Trophoblast cell (in vitro differentiated cells and primary cell): ENCODE measurements around the gene TMEM225.
"Not testable (repeated sequence)": the region's sequence is repeated elsewhere in the genome, so short reads cannot be mapped to it uniquely, and the experiment has no call there.

Source experiments
- DNase-seq, 2 donors: peaks; one replicate each; pipeline ENCODE4 v3.0.0-alpha.2; 2016
- H2AFZ ChIP-seq: 2 replicates; pipeline ENCODE4 v1.6.1; 2013; ENCODE audit warnings: low read length, moderate library complexity, mild to moderate bottlenecking; ENCODE audit not compliant: insufficient read depth, poor library complexity
- H2AK5ac ChIP-seq: 2 replicates; pipeline ENCODE4 v1.6.1; 2013; ENCODE audit warnings: mild to moderate bottlenecking, low read length
- H2BK120ac ChIP-seq: 2 replicates; pipeline ENCODE4 v1.6.1; 2013; ENCODE audit warnings: low read length, mild to moderate bottlenecking, moderate library complexity; ENCODE audit not compliant: insufficient read depth, poor library complexity
- H2BK12ac ChIP-seq: 2 replicates; pipeline ENCODE4 v1.6.1; 2013; ENCODE audit warnings: mild to moderate bottlenecking, low read length, moderate library complexity
- H2BK5ac ChIP-seq: 2 replicates; pipeline ENCODE4 v1.6.1; 2013; ENCODE audit warnings: low read length, low read depth, moderate library complexity, mild to moderate bottlenecking; ENCODE audit not compliant: poor library complexity
- H3K14ac ChIP-seq: 2 replicates; pipeline ENCODE4 v1.6.1; 2013; ENCODE audit warnings: mild to moderate bottlenecking, low read length
- H3K18ac ChIP-seq: 2 replicates; pipeline ENCODE4 v1.6.1; 2013; ENCODE audit warnings: mild to moderate bottlenecking, low read length
- H3K23ac ChIP-seq: 2 replicates; pipeline ENCODE4 v1.6.1; 2013; ENCODE audit warnings: low read length
- H3K27ac ChIP-seq: 2 replicates; pipeline ENCODE4 v1.5.1; 2013; ENCODE audit warnings: low read depth, mild to moderate bottlenecking, inconsistent platforms, low read length, moderate library complexity
- H3K27me3 ChIP-seq: 2 replicates; pipeline ENCODE4 v1.6.1; 2013; ENCODE audit warnings: inconsistent platforms, mild to moderate bottlenecking, low read length, moderate library complexity; ENCODE audit not compliant: insufficient read depth
- H3K36me3 ChIP-seq, 2 experiments: 1 replicate in 1 of 2; 2 replicates in 1 of 2; pipeline ENCODE4 v1.6.1; 2013; ENCODE audit warnings: low read length in 2 of 2, mild to moderate bottlenecking in 2 of 2, moderate library complexity in 1 of 2; ENCODE audit not compliant: insufficient read depth in 2 of 2, control insufficient read depth in 1 of 2
- H3K4ac ChIP-seq: 2 replicates; pipeline ENCODE4 v1.6.1; 2013; ENCODE audit warnings: low read depth, mild to moderate bottlenecking, low read length, moderate library complexity
- H3K4me1 ChIP-seq, 2 experiments: 1 replicate in 1 of 2; 2 replicates in 1 of 2; pipeline ENCODE4 v1.6.1; 2013; ENCODE audit warnings: low read length in 2 of 2, mild to moderate bottlenecking in 2 of 2, moderate library complexity in 1 of 2; ENCODE audit not compliant: insufficient read depth in 2 of 2, control insufficient read depth in 1 of 2
- H3K4me2 ChIP-seq: 2 replicates; pipeline ENCODE4 v1.6.1; 2013; ENCODE audit warnings: inconsistent platforms, mild to moderate bottlenecking, low read length, moderate library complexity
- H3K4me3 ChIP-seq: 2 replicates; pipeline ENCODE4 v1.5.1; 2013; ENCODE audit warnings: mild to moderate bottlenecking, low read depth, low read length, inconsistent platforms
- H3K79me1 ChIP-seq: one replicate; pipeline ENCODE4 v1.6.1; 2013; ENCODE audit warnings: low read length
- H3K79me2 ChIP-seq: 2 replicates; pipeline ENCODE4 v1.6.1; 2013; ENCODE audit warnings: low read length, mild to moderate bottlenecking; ENCODE audit not compliant: control insufficient read depth, insufficient read depth, poor library complexity
- H3K9ac ChIP-seq: 2 replicates; pipeline ENCODE4 v1.6.1; 2013; ENCODE audit warnings: mild to moderate bottlenecking, low read length
- H3K9me3 ChIP-seq: 2 replicates; pipeline ENCODE4 v1.6.1; 2013; ENCODE audit warnings: low read depth, mild to moderate bottlenecking, control low read depth, inconsistent platforms, low read length; ENCODE audit not compliant: insufficient read depth
- H4K12ac ChIP-seq: 2 replicates; pipeline ENCODE4 v1.6.1; 2013; ENCODE audit warnings: low read depth, mild to moderate bottlenecking, low read length, moderate library complexity
- H4K8ac ChIP-seq: 2 replicates; pipeline ENCODE4 v1.6.1; 2013; ENCODE audit warnings: low read depth, mild to moderate bottlenecking, low read length, moderate library complexity
- H4K91ac ChIP-seq: one replicate; pipeline ENCODE4 v1.6.1; 2013; ENCODE audit warnings: low read depth, mild to moderate bottlenecking, low read length, moderate library complexity
- WGBS: extraction: QIAGEN DNeasy Blood & Tissue Kit; methylation state at CpG from one replicate; pipeline ENCODE4 v1.1.7; 2013; ENCODE audit warnings: missing lambda C conversion rate; ENCODE audit not compliant: insufficient read length, insufficient coverage; ENCODE audit errors: extremely low coverage; 5-methylcytosine and 5-hydroxymethylcytosine counted together

Gene TMEM225

GRCh38 chr11:123892031-123892430, 6.6 kb upstream of the TMEM225 start:
- Histone ChIP-seq H3K23ac (no peak overlapping the region), H2AK5ac (no peak overlapping the region), H3K27me3 (no peaks in the 10 kb centered on the region), H2BK12ac (no peak overlapping the region), H3K27ac (no peak overlapping the region), H3K79me1 (no peaks in the 10 kb centered on the region), H3K4me1 (no peaks in the 10 kb centered on the region), H4K91ac (no peak overlapping the region), H3K18ac (no peak overlapping the region), H2BK120ac (no peak overlapping the region), H2AFZ (no peak overlapping the region), H3K79me2 (no peaks in the 10 kb centered on the region), H3K36me3 (no peaks in the 10 kb centered on the region), H2BK5ac (no peak overlapping the region), H4K8ac (no peak overlapping the region), H4K12ac (no peak overlapping the region), H3K4me2 (no peak overlapping the region), H3K9ac (no peak overlapping the region), H3K4me3 (no peak overlapping the region), H3K4ac (no peak overlapping the region), H3K14ac (no peak overlapping the region), H3K9me3 (no peaks in the 10 kb centered on the region)
- no peak for DNase-seq

GRCh38 chr11:123880912-123881311, 4.6 kb downstream of the TMEM225 start:
- no peak overlapping the region for H3K18ac ChIP-seq
- H3K27me3 ChIP-seq = no peaks in the 10 kb centered on the region
- no peak for DNase-seq
- no peaks in the 10 kb centered on the region for H3K79me2 ChIP-seq
- no peak overlapping the region for H3K14ac ChIP-seq
- H4K12ac ChIP-seq = no peak overlapping the region
- no peak overlapping the region for H2BK120ac ChIP-seq
- no peak overlapping the region for H4K8ac ChIP-seq
- H3K9ac ChIP-seq = no peak overlapping the region
- H2AK5ac ChIP-seq = no peak overlapping the region
- H3K4ac ChIP-seq = no peak overlapping the region
- H3K4me3 ChIP-seq = no peak overlapping the region
- no peak overlapping the region for H3K23ac ChIP-seq
- H3K4me2 ChIP-seq = no peak overlapping the region
- H2AFZ ChIP-seq = no peak overlapping the region
- H3K27ac ChIP-seq = no peak overlapping the region
- H2BK5ac ChIP-seq = no peak overlapping the region
- no peaks in the 10 kb centered on the region for H3K4me1 ChIP-seq
- no peaks in the 10 kb centered on the region for H3K79me1 ChIP-seq
- H3K36me3 ChIP-seq = no peaks in the 10 kb centered on the region
- WGBS = no CpG with 5 or more reads among the region's 4 CpGs
- H4K91ac ChIP-seq = no peak overlapping the region
- H2BK12ac ChIP-seq = no peak overlapping the region
- peaks cover 3% of the 10 kb centered on the region for H3K9me3 ChIP-seq

DNA sequence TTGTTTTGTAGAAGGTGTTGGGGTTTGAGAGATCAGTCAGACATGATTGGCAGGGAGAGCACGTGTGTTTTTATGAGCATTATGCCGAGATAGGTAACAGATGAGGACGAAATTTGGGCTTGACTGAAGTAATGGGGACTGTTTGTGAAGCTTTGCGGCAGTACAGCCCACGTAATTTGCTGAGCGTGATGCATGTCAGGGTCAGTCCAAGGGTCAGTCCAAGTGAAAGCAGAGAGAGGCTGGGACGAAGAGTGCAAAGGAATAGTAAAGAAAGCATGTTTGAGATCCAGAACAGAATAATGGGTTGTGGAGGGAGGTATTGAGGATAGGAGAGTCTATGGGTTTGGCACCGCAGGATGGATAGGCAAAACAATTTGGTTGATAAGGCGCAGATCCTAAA, 17.7 kb downstream of the TMEM225 start:
- not testable (repeated sequence) for H3K36me3 ChIP-seq, H3K79me2 ChIP-seq, H3K27me3 ChIP-seq, H3K4ac ChIP-seq, H3K79me1 ChIP-seq, H3K18ac ChIP-seq, H4K91ac ChIP-seq, H3K9ac ChIP-seq, DNase-seq, H2AK5ac ChIP-seq, H4K8ac ChIP-seq, H2BK5ac ChIP-seq, H3K4me1 ChIP-seq, H3K4me3 ChIP-seq, H2BK120ac ChIP-seq, H3K23ac ChIP-seq, H2AFZ ChIP-seq, H3K14ac ChIP-seq, H3K9me3 ChIP-seq, H3K27ac ChIP-seq, H4K12ac ChIP-seq, H2BK12ac ChIP-seq, H3K4me2 ChIP-seq
- no CpG with 5 or more reads among the region's 9 CpGs for WGBS

GRCh38 chr11:123865293-123865692, 20.2 kb downstream of the TMEM225 start:
- not testable (repeated sequence) for H4K8ac ChIP-seq, H3K14ac ChIP-seq, H2AK5ac ChIP-seq, H3K4me3 ChIP-seq, H2BK120ac ChIP-seq, DNase-seq, H3K4me2 ChIP-seq, H3K4ac ChIP-seq, H3K23ac ChIP-seq, H3K18ac ChIP-seq, H3K79me2 ChIP-seq, H3K4me1 ChIP-seq, H2BK12ac ChIP-seq, H3K27me3 ChIP-seq, H3K9me3 ChIP-seq, H2BK5ac ChIP-seq, H3K9ac ChIP-seq, H3K79me1 ChIP-seq, H3K36me3 ChIP-seq, H2AFZ ChIP-seq, H4K91ac ChIP-seq, H3K27ac ChIP-seq, H4K12ac ChIP-seq
- no CpG with 5 or more reads among the region's 7 CpGs for WGBS

GRCh38 chr11:123859731-123860130, 25.7 kb downstream of the TMEM225 start:
- Histone ChIP-seq H2AK5ac (no peak overlapping the region), H3K23ac (no peak overlapping the region), H3K4me2 (no peak overlapping the region), H2BK120ac (no peak overlapping the region), H3K4ac (no peak overlapping the region), H4K91ac (no peak overlapping the region), H4K8ac (no peak overlapping the region), H2BK12ac (no peak overlapping the region), H3K9me3 (no peaks in the 10 kb centered on the region), H3K9ac (no peak overlapping the region), H3K18ac (no peak overlapping the region), H3K4me3 (no peak overlapping the region), H3K4me1 (no peaks in the 10 kb centered on the region), H3K36me3 (no peaks in the 10 kb centered on the region), H3K27me3 (no peaks in the 10 kb centered on the region), H2AFZ (no peak overlapping the region), H2BK5ac (no peak overlapping the region), H3K79me2 (no peaks in the 10 kb centered on the region), H3K27ac (no peak overlapping the region), H4K12ac (no peak overlapping the region), H3K14ac (no peak overlapping the region), H3K79me1 (no peaks in the 10 kb centered on the region)
- no peak for DNase-seq
- WGBS = no CpG with 5 or more reads among the region's 2 CpGs
